ENCODE results near the gene MAP1B.

Gene MAP1B

DNA sequence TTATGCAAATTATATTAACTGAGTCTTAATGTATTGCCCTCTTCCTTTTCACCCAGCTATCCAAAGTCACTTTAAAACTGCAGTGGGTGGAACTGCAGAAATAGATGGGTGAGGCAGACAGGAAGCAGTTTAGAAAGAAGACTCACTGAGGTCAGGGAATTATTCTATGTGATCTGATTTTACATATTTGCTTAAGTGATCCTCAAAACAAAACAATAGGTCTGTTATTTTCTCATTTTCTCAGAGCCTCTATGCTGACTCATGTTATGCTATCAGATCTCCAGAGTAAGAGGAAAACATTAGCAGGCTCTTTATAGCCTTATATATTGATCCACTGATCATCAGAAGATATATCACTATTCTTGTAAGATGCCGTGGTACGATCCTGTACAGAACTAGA, 149.3 kb downstream of the MAP1B start:
- no peak for DNase-seq
